Endothelial cell of umbilical vein (primary cell): ENCODE results near the gene LRP1B. TPM values are rescaled to one million over a fixed set of nuclear protein-coding genes. Genes with fewer than 3 reads are reported as not detected.

ENCODE experiments used
- BruUV-seq: library from RNA; stranded (reverse); fragments of 400-500 nt; replicated peaks from 2 replicates; lab custom pipeline; 2021; lab: Mats Ljungman, UMichigan
- CTCF ChIA-PET: fragments of 300-600, 350-600 bp; sonication (Branson Sonifier 250); formaldehyde crosslinking; loops from one replicate; lab custom pipeline; 2021; ENCODE audit warnings: antibody characterized with exemption, inconsistent platforms; lab: Charles Lee
- POLR2A ChIA-PET: fragments of 300-600, 350-600 bp; sonication (Branson Sonifier 250); formaldehyde crosslinking; loops from one replicate; lab custom pipeline; 2021; ENCODE audit warnings: antibody characterized with exemption, inconsistent platforms; lab: Charles Lee
- DNase-seq: peaks from one replicate; pipeline ENCODE4 v3.0.0-alpha.2; 2011; ENCODE audit warnings: low read depth, low spot score
- FAIRE-seq: peaks from 2 replicates; lab custom pipeline; 2011; peaks lifted over from hg19 to GRCh38; lab: Jason Lieb, UNC
- H2AFZ ChIP-seq: 2 replicates; pipeline ENCODE4 v1.6.0; 2012; ENCODE audit warnings: low read depth, low read length, control low read depth, inconsistent platforms
- H3K27ac ChIP-seq: 2 replicates; pipeline ENCODE4 v1.5.1; 2011; ENCODE audit warnings: low read depth, mild to moderate bottlenecking, control low read depth, low read length, moderate library complexity; ENCODE audit not compliant: insufficient read depth
- H3K27me3 ChIP-seq, 2 experiments: 2 replicates each; pipeline versions ENCODE4 v1.6.0 to v1.6.1; 2011; ENCODE audit warnings: low read length in 2 of 2, mixed read lengths in 1 of 2; ENCODE audit not compliant: control insufficient read depth in 2 of 2, insufficient read depth in 2 of 2
- H3K36me3 ChIP-seq, 2 experiments: 2 replicates in 1 of 2; 3 replicates in 1 of 2; pipeline ENCODE4 v1.5.1; 2011; ENCODE audit warnings: low read length in 2 of 2, mild to moderate bottlenecking in 1 of 2, moderate library complexity in 1 of 2; ENCODE audit not compliant: control insufficient read depth in 2 of 2, insufficient read depth in 2 of 2; ENCODE audit errors: extremely low read depth in 1 of 2
- H3K4me1 ChIP-seq: 3 replicates; pipeline ENCODE4 v1.5.1; 2011; ENCODE audit warnings: mild to moderate bottlenecking, low read length; ENCODE audit not compliant: control insufficient read depth, insufficient read depth; ENCODE audit errors: extremely low read depth
- H3K4me2 ChIP-seq: 2 replicates; pipeline ENCODE4 v1.6.1; 2011; ENCODE audit warnings: low read length, control low read depth, mixed read lengths; ENCODE audit not compliant: insufficient read depth
- H3K4me3 ChIP-seq, 3 experiments: fragments of 200-600 bp in 1 of 3; sonication (generic), shearing (Covaris generic) in 1 of 3; replicated peaks in 1 of 3; 2 replicates each; pipeline ENCODE4 v1.5.1; 2011 to 2016; ENCODE audit warnings: control low read depth in 3 of 3, low read length in 3 of 3, mild to moderate bottlenecking in 2 of 3, inconsistent platforms in 1 of 3, low read depth in 1 of 3, moderate library complexity in 1 of 3; ENCODE audit not compliant: insufficient read depth in 1 of 3
- H3K79me2 ChIP-seq: 2 replicates; pipeline ENCODE4 v1.6.0; 2012; ENCODE audit warnings: low read length, inconsistent platforms; ENCODE audit not compliant: control insufficient read depth, insufficient read depth
- H3K9ac ChIP-seq: replicated peaks from 2 replicates; pipeline ENCODE3; 2011; ENCODE audit warnings: low read length, control low read depth; ENCODE audit not compliant: insufficient read depth; ENCODE audit errors: extremely low read depth
- H3K9me1 ChIP-seq: replicated peaks from 3 replicates; pipeline ENCODE4 v1.6.0; 2011; ENCODE audit warnings: mild to moderate bottlenecking, low read length; ENCODE audit not compliant: control insufficient read depth, insufficient read depth; ENCODE audit errors: extremely low read depth
- H3K9me3 ChIP-seq: replicated peaks from 2 replicates; pipeline ENCODE4 v1.5.1; 2012; ENCODE audit warnings: low read length, inconsistent platforms; ENCODE audit not compliant: control insufficient read depth, insufficient read depth
- H4K20me1 ChIP-seq: replicated peaks from 2 replicates; pipeline ENCODE3; 2011; ENCODE audit warnings: mild to moderate bottlenecking, low read length; ENCODE audit not compliant: control insufficient read depth, insufficient read depth; ENCODE audit errors: extremely low read depth
- EZH2 ChIP-seq: IDR thresholded peaks from 2 replicates; pipeline ENCODE4 v1.6.1; 2012; ENCODE audit warnings: borderline replicate concordance, low read depth, mild to moderate bottlenecking, moderate library complexity, low read length, inconsistent platforms; ENCODE audit not compliant: severe bottlenecking
- JUN ChIP-seq: IDR thresholded peaks from 2 replicates; pipeline ENCODE4 v1.6.1; 2011; ENCODE audit warnings: borderline replicate concordance, low read depth; ENCODE audit not compliant: insufficient read length, insufficient read depth
- MYC ChIP-seq: IDR thresholded peaks from one replicate; pipeline ENCODE4 v1.6.1; 2011; ENCODE audit warnings: mild to moderate bottlenecking, low read depth, low read length
- dilution Hi-C: fragments of 300-500 bp; cut with MboI; formaldehyde crosslinking; loops from one replicate; pipeline ENCODE4 v1.15.0; 2019; ENCODE audit warnings: low sequenced_read_pairs; ENCODE audit not compliant: extremely low pct_ligation_motif_present
- intact Hi-C: fragments of 100-400 bp; cut with micrococcal nuclease; formaldehyde crosslinking; loops from one replicate; pipeline ENCODE4 v1.10.0; 2022
- polyA plus RNA-seq, 4 experiments: library from polyadenylated mRNA; depleted of rRNA in 3 of 4; stranded (reverse) in 3 of 4; unstranded in 1 of 4; fragments of >200 nt; gene quantifications; 2 replicates each; pipeline versions ENCODE4 v1.2.1 to v1.2.3, GENCODE V29; 2011 to 2012; ENCODE audit warnings: missing spikeins in 1 of 4
- total RNA-seq: library from RNA; stranded (reverse); gene quantifications from 2 replicates; pipeline ENCODE4 v1.2.3, GENCODE V29; 2021

LRP1B gene
- total and polyA plus RNA-seq, 2 donors (not counting 3 experiments of a cell fraction or from before 2014, with no cell fraction given), result 0.03 to 0.07 TPM

- H3K27ac ChIP-seq, result no peak overlapping the region
- H3K36me3 ChIP-seq, result no peaks in the 10 kb centered on the region
- no TSS peak for BruUV-seq
- TF ChIP-seq EZH2 (no peak), JUN (no peak)
- POLR2A ChIA-PET, result no interaction called here
- intact Hi-C loops, result no loop called here
- H3K9me3 ChIP-seq, result no peaks in the 10 kb centered on the region
- H3K79me2 ChIP-seq, result no peaks in the 10 kb centered on the region
- no peaks in the 10 kb centered on the region for H3K9me1 ChIP-seq
- DNase-seq (no peak), FAIRE-seq (no peak)
- dilution Hi-C loops, result no loop called here
- no peak overlapping the region for H3K4me3 ChIP-seq
- H3K4me2 ChIP-seq, result no peak overlapping the region
- H3K9ac ChIP-seq, result no peak overlapping the region
- H3K27me3 ChIP-seq, result no peaks in the 10 kb centered on the region
- no peaks in the 10 kb centered on the region for H4K20me1 ChIP-seq
- CTCF ChIA-PET, result no interaction called here
- H2AFZ ChIP-seq, result no peak overlapping the region
- no peaks in the 10 kb centered on the region for H3K4me1 ChIP-seq
Measured at GRCh38 chr2:141933226-141933625, 197.6 kb downstream of the LRP1B start.

- H3K4me2 ChIP-seq, result no peak overlapping the region
- dilution Hi-C loops (no loop called here), intact Hi-C loops (no loop called here)
- H3K27me3 ChIP-seq, result no peaks in the 10 kb centered on the region
- POLR2A ChIA-PET, result no interaction called here
- H3K9me1 ChIP-seq, result no peaks in the 10 kb centered on the region
- FAIRE-seq (no peak), DNase-seq (no peak)
- TF ChIP-seq MYC (no peak), JUN (no peak)
- H3K27ac ChIP-seq, result no peak overlapping the region
- no TSS peak for BruUV-seq
- no peaks in the 10 kb centered on the region for H3K79me2 ChIP-seq
- CTCF ChIA-PET, result no interaction called here
- H3K4me1 ChIP-seq, result no peaks in the 10 kb centered on the region
- no peaks in the 10 kb centered on the region for H3K9me3 ChIP-seq
- H2AFZ ChIP-seq, result no peak overlapping the region
- H3K36me3 ChIP-seq, result no peaks in the 10 kb centered on the region
- no peak overlapping the region for H3K9ac ChIP-seq
- no peak overlapping the region for H3K4me3 ChIP-seq
- H4K20me1 ChIP-seq, result no peaks in the 10 kb centered on the region
Measured at GRCh38 chr2:141932261-141932660, 198.6 kb downstream of the LRP1B start.
